Erythroblast (primary cell): ENCODE results near the gene TMEM170B.

Experiments used
- GATA1 ChIP-seq: IDR thresholded peaks from 2 replicates; pipeline ENCODE4 v1.6.1; 2011; ENCODE audit warnings: low read depth, mild to moderate bottlenecking, control low read depth, low read length, moderate library complexity
- POLR2A ChIP-seq: IDR thresholded peaks from 2 replicates; pipeline ENCODE4 v1.6.1; 2011; ENCODE audit warnings: mild to moderate bottlenecking, low read length

- TF ChIP-seq POLR2A (no peak), GATA1 (no peak)
Observed at GRCh38 chr6:11606332-11606731, 68.8 kb downstream of the TMEM170B start.
